ENCODE measurements around the gene PAPSS2.

PAPSS2 gene

GRCh38 chr10:87646192-87646909 is 13.3 kb upstream of the PAPSS2 start:
- no peak overlapping the region for H3K27ac ChIP-seq
- no peaks in the 10 kb centered on the region for H3K4me1 ChIP-seq (ENCODE audit: control insufficient read depth in 1 of 2, insufficient read depth in 1 of 2, low read depth in 1 of 2, low read length in 1 of 2)

GRCh38 chr10:87646935-87647334 is 12.7 kb upstream of the PAPSS2 start:
- Histone ChIP-seq H3K4me1 (ENCODE audit: control insufficient read depth in 1 of 2, insufficient read depth in 1 of 2, low read depth in 1 of 2, low read length in 1 of 2) (no peaks in the 10 kb centered on the region), H3K27ac (no peak overlapping the region), H3K27me3 (no peaks in the 10 kb centered on the region), H3K9me3 (no peaks in the 10 kb centered on the region), H3K36me3 (no peaks in the 10 kb centered on the region), H3K4me3 (ENCODE audit: low read depth in 1 of 2, low read length in 1 of 2) (no peak overlapping the region)
- no peak for TF ChIP-seq CTCF (IDR thresholded peaks at IDR 0.05)

More at GRCh38 chr10:87646192-87646909, 13.3 kb upstream of the PAPSS2 start:
- TF ChIP-seq CTCF (IDR thresholded peaks at IDR 0.05) = no peak
- Histone ChIP-seq H3K36me3 (no peaks in the 10 kb centered on the region), H3K27me3 (no peaks in the 10 kb centered on the region), H3K9me3 (no peaks in the 10 kb centered on the region), H3K4me3 (ENCODE audit: low read depth in 1 of 2, low read length in 1 of 2) (no peak overlapping the region)

GRCh38 chr10:87650838-87651589 is 8.7 kb upstream of the PAPSS2 start:
- Histone ChIP-seq H3K27me3 (no peaks in the 10 kb centered on the region), H3K36me3 (no peaks in the 10 kb centered on the region), H3K9me3 (no peaks in the 10 kb centered on the region), H3K4me3 (ENCODE audit: low read depth in 1 of 2, low read length in 1 of 2) (no peak overlapping the region), H3K27ac (no peak overlapping the region), H3K4me1 (ENCODE audit: control insufficient read depth in 1 of 2, insufficient read depth in 1 of 2, low read depth in 1 of 2, low read length in 1 of 2) (no peaks in the 10 kb centered on the region)
- TF ChIP-seq CTCF (IDR thresholded peaks at IDR 0.05) = no peak

- TF ChIP-seq CTCF (IDR thresholded peaks at IDR 0.05) = no peak
- Histone ChIP-seq H3K36me3 (no peaks in the 10 kb centered on the region), H3K4me3 (ENCODE audit: low read depth in 1 of 2, low read length in 1 of 2) (no peak overlapping the region), H3K4me1 (ENCODE audit: control insufficient read depth in 1 of 2, insufficient read depth in 1 of 2, low read depth in 1 of 2, low read length in 1 of 2) (no peaks in the 10 kb centered on the region), H3K27me3 (no peaks in the 10 kb centered on the region), H3K9me3 (no peaks in the 10 kb centered on the region), H3K27ac (no peak overlapping the region)
Measured at GRCh38 chr10:87651801-87652200, 7.9 kb upstream of the PAPSS2 start.

- Histone ChIP-seq H3K4me1 (ENCODE audit: control insufficient read depth in 1 of 2, insufficient read depth in 1 of 2, low read depth in 1 of 2, low read length in 1 of 2) (peaks cover 1 to 2% of the 10 kb centered on the region in 2 experiments), H3K4me3 (ENCODE audit: low read depth in 1 of 2, low read length in 1 of 2) (no peak overlapping the region)
- no peak for TF ChIP-seq CTCF (IDR thresholded peaks at IDR 0.05)
Measured at GRCh38 chr10:87652261-87652660, 7.4 kb upstream of the PAPSS2 start.

More at GRCh38 chr10:87652261-87652660, 7.4 kb upstream of the PAPSS2 start:
- Histone ChIP-seq H3K9me3 (no peaks in the 10 kb centered on the region), H3K27ac (no peak overlapping the region), H3K36me3 (no peaks in the 10 kb centered on the region), H3K27me3 (no peaks in the 10 kb centered on the region)
